Measurements from ENCODE around the gene WDFY1.

Gene WDFY1

GRCh38 chr2:223944703-223945531, at the start of gene WDFY1:
WDFY1 (minus strand) TSS chr2:223945335; CDS start chr2:223945284, 51 bp downstream.
- H3K4me1 ChIP-seq (ENCODE audit: control insufficient read depth, low read length), result peaks cover 12% of the 10 kb centered on the region
- H3K27me3 ChIP-seq (ENCODE audit: control insufficient read depth, low read length), result peaks cover 14% of the 10 kb centered on the region
- no peaks in the 10 kb centered on the region for H3K36me3 ChIP-seq (ENCODE audit: control insufficient read depth, low read length)
- H3K79me2 ChIP-seq (ENCODE audit: control insufficient read depth, low read length), result no peaks in the 10 kb centered on the region
- H3K27ac ChIP-seq (ENCODE audit: low read depth, low read length), result no peak within 1 kb of the TSS
- no peaks in the 10 kb centered on the region for H3K9me3 ChIP-seq (ENCODE audit: control insufficient read depth, insufficient read depth, low read length)
- peak within 1 kb of the TSS; percentile 84 for H3K4me3 ChIP-seq (ENCODE audit: low read length)
- no peaks in the 10 kb centered on the region for H4K20me1 ChIP-seq (ENCODE audit: control insufficient read depth, insufficient read depth, low read depth, low read length)
- TF ChIP-seq CTCF (IDR thresholded peaks at IDR 0.05; ENCODE audit: low read depth, low read length, poor library complexity, severe bottlenecking), result no peak
- TF ChIP-seq EZH2phosphoT487 (IDR thresholded peaks at IDR 0.05; ENCODE audit: borderline replicate concordance, low read length), result no peak
- H3K4me2 ChIP-seq (ENCODE audit: low read length), result peak within 1 kb of the TSS; percentile 85
- no peaks in the 10 kb centered on the region for H3K9me2 ChIP-seq (replicated peaks; ENCODE audit: control insufficient read depth, low read length)
- no peaks in the 10 kb centered on the region; the same call in 1 of the 2 replicates for H3F3A ChIP-seq (ENCODE audit: control insufficient read depth, insufficient read depth)

GRCh38 chr2:223994562-223995162, 49.5 kb upstream of the WDFY1 start:
- Histone ChIP-seq H3K36me3 (ENCODE audit: control insufficient read depth, low read length) (no peaks in the 10 kb centered on the region), H3K9me3 (ENCODE audit: control insufficient read depth, insufficient read depth, low read length) (no peaks in the 10 kb centered on the region), H3K27me3 (ENCODE audit: control insufficient read depth, low read length) (no peaks in the 10 kb centered on the region; the same call in 1 of the 2 replicates), H3K27ac (ENCODE audit: low read depth, low read length) (no peak overlapping the region), H3K4me3 (ENCODE audit: low read length) (no peak overlapping the region), H4K20me1 (ENCODE audit: control insufficient read depth, insufficient read depth, low read depth, low read length) (no peaks in the 10 kb centered on the region), H3F3A (ENCODE audit: control insufficient read depth, insufficient read depth) (no peaks in the 10 kb centered on the region), H3K9me2 (replicated peaks; ENCODE audit: control insufficient read depth, low read length) (no peaks in the 10 kb centered on the region), H3K4me2 (ENCODE audit: low read length) (no peak overlapping the region), H3K4me1 (ENCODE audit: control insufficient read depth, low read length) (no peaks in the 10 kb centered on the region), H3K79me2 (ENCODE audit: control insufficient read depth, low read length) (no peaks in the 10 kb centered on the region)
- TF ChIP-seq CTCF (IDR thresholded peaks at IDR 0.05; ENCODE audit: low read depth, low read length, poor library complexity, severe bottlenecking) (no peak), EZH2phosphoT487 (IDR thresholded peaks at IDR 0.05; ENCODE audit: borderline replicate concordance, low read length) (no peak)

GRCh38 chr2:223993634-223994232, 48.6 kb upstream of the WDFY1 start:
- H4K20me1 ChIP-seq (ENCODE audit: control insufficient read depth, insufficient read depth, low read depth, low read length), result no peaks in the 10 kb centered on the region
- H3K4me1 ChIP-seq (ENCODE audit: control insufficient read depth, low read length), result no peaks in the 10 kb centered on the region
- H3K36me3 ChIP-seq (ENCODE audit: control insufficient read depth, low read length), result no peaks in the 10 kb centered on the region
- peak; percentile 73 for TF ChIP-seq CTCF (IDR thresholded peaks at IDR 0.05; ENCODE audit: low read depth, low read length, poor library complexity, severe bottlenecking)
- TF ChIP-seq EZH2phosphoT487 (IDR thresholded peaks at IDR 0.05; ENCODE audit: borderline replicate concordance, low read length), result no peak
- H3K9me3 ChIP-seq (ENCODE audit: control insufficient read depth, insufficient read depth, low read length), result no peaks in the 10 kb centered on the region
- no peaks in the 10 kb centered on the region; the same call in 1 of the 2 replicates for H3K27me3 ChIP-seq (ENCODE audit: control insufficient read depth, low read length)
- H3K4me2 ChIP-seq (ENCODE audit: low read length), result no peak overlapping the region
- no peak overlapping the region for H3K4me3 ChIP-seq (ENCODE audit: low read length)
- no peak overlapping the region for H3K27ac ChIP-seq (ENCODE audit: low read depth, low read length)
- H3F3A ChIP-seq (ENCODE audit: control insufficient read depth, insufficient read depth), result no peaks in the 10 kb centered on the region
- no peaks in the 10 kb centered on the region for H3K79me2 ChIP-seq (ENCODE audit: control insufficient read depth, low read length)
- no peaks in the 10 kb centered on the region for H3K9me2 ChIP-seq (replicated peaks; ENCODE audit: control insufficient read depth, low read length)
